ENCODE data around the gene ITGA1.

- TF ChIP-seq CTCF (IDR thresholded peaks at IDR 0.05) (no peak), EZH2 (IDR thresholded peaks at IDR 0.05; ENCODE audit: borderline replicate concordance, insufficient read depth, low read depth, low read length, poor library complexity, severe bottlenecking) (no peak)
These were observed 141.0 kb downstream of the ITGA1 start for GRCh38 chr5:52928689-52929088.

Data from B cell (primary cell).